ENCODE results near the gene ZC3H12A.
"Not testable (repeated sequence)": the region's sequence is repeated elsewhere in the genome, so short reads cannot be mapped to it uniquely, and the experiment has no call there.

DNA sequence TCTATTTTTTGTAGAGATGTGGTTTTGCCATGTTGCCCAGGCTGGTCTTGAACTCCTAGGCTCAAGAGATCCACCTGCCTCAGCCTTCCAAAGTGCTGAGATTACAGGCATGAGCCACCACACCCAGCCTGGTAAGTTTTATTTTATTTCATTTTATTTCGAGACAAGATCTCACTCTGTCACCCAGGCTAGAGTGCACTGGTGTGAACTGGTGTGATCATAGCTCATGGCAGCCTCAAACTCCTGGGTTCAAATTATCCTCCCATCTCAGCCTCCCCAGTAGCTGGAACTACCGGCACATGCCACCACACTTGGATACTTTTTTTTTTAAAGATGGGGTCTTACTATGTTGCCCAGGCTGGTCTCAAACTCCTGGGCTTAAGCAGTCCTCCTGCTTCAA is 28.4 kb downstream of the ZC3H12A start:
- TF ChIP-seq OSR1 (CRISPR knock-in tag; IDR thresholded peaks at IDR 0.05); GLIS3 (CRISPR knock-in tag; IDR thresholded peaks at IDR 0.05); TOX (CRISPR knock-in tag; IDR thresholded peaks at IDR 0.05; ENCODE audit: borderline replicate concordance); ARNTL (CRISPR knock-in tag; IDR thresholded peaks at IDR 0.05; ENCODE audit: borderline replicate concordance, low read depth); CREB5 (CRISPR knock-in tag; IDR thresholded peaks at IDR 0.05; ENCODE audit: low read depth); ZC3H10 (CRISPR knock-in tag; IDR thresholded peaks at IDR 0.05); PATZ1 (CRISPR knock-in tag; IDR thresholded peaks at IDR 0.05; ENCODE audit: borderline replicate concordance); CSRNP3 (CRISPR knock-in tag; IDR thresholded peaks at IDR 0.05); ZNF565 (CRISPR knock-in tag; conservative IDR thresholded peaks at IDR 0.05; ENCODE audit: low read depth); ZFP30 (CRISPR knock-in tag; IDR thresholded peaks at IDR 0.05); PPARA (CRISPR knock-in tag; IDR thresholded peaks at IDR 0.05; ENCODE audit: borderline replicate concordance): not testable (repeated sequence)
- TF ChIP-seq, protein P1, sequence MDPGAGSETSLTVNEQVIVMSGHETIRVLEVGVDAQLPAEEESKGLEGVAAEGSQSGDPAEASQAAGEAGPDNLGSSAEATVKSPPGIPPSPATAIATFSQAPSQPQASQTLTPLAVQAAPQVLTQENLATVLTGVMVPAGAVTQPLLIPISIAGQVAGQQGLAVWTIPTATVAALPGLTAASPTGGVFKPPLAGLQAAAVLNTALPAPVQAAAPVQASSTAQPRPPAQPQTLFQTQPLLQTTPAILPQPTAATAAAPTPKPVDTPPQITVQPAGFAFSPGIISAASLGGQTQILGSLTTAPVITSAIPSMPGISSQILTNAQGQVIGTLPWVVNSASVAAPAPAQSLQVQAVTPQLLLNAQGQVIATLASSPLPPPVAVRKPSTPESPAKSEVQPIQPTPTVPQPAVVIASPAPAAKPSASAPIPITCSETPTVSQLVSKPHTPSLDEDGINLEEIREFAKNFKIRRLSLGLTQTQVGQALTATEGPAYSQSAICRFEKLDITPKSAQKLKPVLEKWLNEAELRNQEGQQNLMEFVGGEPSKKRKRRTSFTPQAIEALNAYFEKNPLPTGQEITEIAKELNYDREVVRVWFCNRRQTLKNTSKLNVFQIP (CRISPR knock-in tag; IDR thresholded peaks at IDR 0.05; ENCODE audit: borderline replicate concordance, low read depth) = not testable (repeated sequence)
